ENCODE data around the gene GID8. TPM values are rescaled to one million over a fixed set of nuclear protein-coding genes. Genes with fewer than 3 reads are reported as not detected.

The GID8 gene
- total RNA-seq, 1 experiment from 2014 or later: 25.8 TPM

DNA sequence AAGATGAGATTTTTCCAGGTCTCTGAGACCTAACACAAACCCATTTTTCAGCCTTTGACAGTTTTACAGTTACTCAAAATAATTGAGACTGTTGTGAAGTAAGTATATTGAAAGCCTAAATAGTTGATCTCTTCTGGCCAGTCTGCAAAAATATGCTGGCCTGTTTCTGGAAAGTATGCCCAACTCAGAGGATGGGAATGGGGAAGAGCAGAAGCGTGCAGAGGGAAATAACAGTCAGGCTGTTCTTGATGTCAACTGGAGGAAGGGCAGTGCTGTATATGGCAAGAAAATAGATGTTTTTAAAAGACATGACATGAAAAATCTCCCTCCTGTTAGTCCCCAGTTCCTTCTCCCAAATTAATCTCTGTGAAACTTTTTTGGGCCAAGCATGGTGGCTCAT, 3.8 kb downstream of the GID8 start:
- DNase-seq (ENCODE audit: low spot score): no peak

DNA sequence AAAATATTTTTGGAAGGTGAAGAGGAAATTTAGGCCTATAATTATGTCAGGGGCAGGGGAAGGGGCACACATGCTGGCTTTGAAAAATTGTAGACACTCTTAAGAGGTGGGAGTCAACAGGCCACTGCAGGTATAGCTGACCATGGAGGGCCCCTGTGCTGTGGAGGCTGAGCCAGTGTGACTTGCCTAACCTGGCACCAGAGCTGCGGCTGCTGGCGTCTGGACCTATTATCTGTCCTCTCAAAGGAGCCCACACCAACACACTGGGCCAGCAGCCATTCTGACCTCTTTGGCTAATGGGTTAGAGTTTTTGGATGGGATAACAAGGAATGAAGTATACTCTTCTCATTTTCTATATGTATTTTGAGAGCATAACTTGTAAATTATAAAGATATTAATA, 4.5 kb downstream of the GID8 start:
- DNase-seq (ENCODE audit: low spot score): no peak

DNA sequence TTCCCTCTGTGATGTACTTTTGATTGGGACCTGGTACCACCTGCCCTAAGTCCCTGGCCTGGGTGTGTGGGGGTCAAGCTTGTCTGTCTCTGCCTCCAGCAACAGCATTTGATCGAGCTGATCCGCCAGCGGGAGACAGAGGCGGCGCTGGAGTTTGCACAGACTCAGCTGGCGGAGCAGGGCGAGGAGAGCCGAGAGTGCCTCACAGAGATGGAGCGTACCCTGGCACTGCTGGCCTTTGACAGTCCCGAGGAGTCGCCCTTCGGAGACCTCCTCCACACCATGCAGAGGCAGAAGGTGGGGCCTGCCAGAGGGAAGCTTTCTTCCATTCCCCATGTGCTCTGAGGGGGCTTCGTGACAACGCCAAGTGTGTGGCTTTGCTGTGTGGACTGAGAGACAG, 5.4 kb downstream of the GID8 start:
- no peak for DNase-seq (ENCODE audit: low spot score)

DNA sequence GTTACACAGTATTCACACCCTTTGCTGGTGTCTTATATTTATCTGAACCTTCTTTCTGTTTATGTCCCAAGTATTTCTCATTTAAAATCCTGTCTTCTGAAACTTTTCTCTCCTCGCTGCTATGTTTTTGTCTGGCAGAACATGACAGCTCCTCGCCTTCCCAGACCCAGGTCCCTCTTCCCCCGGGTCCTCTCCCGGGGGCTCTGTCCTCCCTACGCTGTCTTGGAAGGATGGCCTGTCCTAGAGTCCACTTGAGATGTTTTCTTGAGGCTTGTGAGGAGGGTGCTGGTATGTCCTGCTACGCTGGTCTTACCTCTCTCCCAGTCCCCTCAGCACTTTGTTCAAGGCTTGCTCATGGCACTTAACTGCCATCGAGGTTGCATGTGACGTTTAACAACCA, 6.2 kb downstream of the GID8 start:
- DNase-seq (ENCODE audit: low spot score): no peak

DNA sequence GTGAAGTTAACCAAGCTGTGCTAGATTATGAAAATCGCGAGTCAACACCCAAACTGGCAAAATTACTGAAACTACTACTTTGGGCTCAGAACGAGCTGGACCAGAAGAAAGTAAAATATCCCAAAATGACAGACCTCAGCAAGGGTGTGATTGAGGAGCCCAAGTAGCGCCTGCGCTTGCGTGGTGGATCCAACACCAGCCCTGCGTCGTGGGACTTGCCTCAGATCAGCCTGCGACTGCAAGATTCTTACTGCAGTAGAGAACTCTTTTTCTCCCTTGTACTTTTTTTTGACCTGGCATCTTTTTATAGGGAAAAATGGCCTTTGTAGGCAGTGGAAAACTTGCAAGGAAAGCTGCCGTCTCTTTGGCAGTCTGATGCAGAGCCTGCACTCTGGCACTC, 6.8 kb downstream of the GID8 start:
- DNase-seq (ENCODE audit: low spot score): no peak

DNA sequence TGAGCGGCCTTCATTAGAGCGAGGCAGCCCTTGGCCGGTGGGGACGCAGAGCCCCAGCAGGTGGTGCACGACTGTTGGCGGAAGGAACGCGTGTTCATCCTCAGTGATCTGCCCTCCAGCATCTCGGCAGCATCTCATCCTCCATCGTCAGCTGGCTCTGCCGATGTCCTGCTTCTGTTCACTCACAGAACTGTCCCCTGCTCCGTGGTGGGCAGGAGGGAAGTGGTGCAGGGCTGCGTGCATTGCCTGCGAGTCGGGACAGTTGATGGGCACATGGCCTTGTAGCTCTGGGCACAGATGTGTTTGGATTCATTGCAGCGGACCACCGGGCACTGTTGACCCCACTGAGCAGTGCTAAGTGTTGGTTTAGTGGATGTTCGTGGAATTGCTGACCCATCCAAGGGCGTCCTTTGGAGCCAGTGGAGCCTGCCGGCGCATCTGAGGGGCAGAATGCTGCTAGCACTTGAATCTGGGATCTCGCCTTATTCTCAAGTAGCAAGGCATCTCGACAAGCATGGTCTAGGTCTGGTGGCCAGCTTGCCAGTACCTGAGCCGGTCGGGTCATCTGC, 7.9 kb downstream of the GID8 start:
- DNase-seq (ENCODE audit: low spot score): no peak

DNA sequence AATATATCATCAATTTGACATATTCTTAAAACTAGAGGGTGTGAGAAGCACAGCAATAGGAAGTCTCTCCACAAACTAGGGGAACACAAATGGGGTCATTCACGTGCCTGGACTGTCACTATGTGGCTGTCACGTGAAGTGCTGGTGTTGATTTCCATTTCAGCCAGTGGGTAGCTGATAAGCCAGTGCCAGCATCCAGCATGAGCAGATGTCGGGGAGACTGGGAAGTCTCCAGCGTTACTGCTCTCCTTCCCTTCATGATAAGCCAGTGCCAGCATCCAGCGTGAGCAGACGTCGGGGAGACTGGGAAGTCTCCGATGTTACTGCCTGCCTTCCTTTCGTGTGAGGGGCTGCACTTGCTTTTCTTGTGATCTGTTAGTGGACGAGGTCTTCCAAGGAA, 9.0 kb downstream of the GID8 start:
- no peak for DNase-seq (ENCODE audit: low spot score)

DNA sequence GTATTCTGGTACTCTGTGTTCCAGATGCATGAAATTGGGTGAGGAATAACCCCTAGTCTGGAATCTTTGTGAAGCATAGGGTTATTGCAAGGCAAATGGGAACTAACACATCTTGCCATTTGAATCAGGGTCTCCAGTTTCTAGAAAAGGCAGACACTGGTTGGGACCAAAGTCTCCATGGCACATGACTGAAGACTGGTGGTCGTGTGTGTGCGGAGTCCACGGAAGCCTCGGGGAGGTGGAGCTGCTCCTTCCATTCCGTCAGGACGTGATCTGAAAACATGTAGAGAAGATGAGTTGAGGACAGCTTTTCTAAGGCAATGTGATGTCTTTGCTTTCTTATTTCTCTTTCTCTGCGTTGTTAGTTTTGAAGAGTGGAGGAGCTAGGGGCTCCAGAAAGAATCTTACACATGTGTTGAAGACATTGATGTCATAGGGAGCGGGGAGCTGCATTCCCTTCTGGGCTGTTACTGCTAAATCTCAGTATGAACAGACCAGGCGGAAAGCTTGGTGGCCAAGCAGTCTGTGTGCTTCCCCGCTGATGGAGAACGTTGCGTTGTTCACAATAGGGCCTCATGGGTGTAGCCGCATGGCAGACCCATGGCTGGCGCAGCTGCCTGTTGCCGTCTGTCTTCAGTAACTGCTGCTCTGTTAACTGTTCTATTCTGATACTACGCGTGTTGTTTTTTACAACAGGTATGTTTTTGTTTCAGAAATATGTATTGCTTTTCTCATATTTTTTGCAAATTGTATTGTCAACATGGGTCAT, 9.8 kb downstream of the GID8 start:
- DNase-seq (ENCODE audit: low spot score): no peak

DNA sequence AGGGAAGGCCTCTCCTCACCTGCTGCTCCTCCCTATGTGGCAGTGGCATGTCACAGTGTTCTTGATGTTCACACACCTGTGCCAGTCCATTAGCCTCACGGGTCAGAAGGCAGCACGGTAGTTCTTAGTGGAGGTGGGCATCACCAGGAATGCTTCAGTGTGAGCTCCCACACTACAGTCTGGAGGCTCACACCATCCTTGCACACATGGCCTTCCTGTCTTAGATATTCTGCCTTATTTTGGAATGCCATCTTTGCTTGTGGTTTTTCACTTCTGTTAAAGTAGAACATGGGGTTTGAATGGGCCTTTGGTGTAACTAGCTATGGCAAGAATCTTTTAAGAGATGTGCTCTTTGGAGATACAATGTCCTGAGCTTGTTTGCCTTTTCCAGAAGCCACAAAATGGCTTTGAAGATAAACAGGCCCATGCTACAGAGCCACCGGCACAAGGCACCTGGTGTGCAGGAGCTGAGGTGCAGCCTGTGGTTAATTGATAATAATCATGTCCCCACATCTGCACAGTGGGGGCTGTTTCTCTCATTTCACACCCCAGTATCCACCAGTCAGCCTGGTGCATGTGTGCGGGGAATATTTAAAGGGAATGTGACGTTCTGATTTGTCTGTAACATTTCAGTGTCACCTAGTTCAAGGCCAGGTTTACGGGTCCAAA, 11.3 kb downstream of the GID8 start:
- DNase-seq (ENCODE audit: low spot score): no peak

DNA sequence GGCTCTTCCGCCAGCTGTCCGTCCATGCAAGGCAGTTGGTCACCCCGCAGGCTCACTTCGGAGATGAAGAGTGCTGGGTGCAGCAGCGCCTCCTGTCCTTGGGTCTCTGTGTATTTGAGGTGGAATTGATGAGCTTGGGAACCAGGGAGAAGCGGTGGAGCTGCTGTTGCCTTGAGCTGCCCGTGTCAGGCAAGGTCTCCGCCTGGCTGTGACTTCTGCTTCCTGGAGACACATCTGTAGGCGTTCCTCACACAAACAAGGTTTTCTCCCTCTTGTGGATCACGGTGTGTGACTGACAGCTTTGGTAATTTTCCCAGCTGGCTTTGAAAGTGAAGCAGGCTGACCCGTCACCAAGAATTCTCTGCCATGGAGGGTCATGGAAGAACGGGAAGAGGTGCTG, 12.0 kb downstream of the GID8 start:
- DNase-seq (ENCODE audit: low spot score): no peak

DNA sequence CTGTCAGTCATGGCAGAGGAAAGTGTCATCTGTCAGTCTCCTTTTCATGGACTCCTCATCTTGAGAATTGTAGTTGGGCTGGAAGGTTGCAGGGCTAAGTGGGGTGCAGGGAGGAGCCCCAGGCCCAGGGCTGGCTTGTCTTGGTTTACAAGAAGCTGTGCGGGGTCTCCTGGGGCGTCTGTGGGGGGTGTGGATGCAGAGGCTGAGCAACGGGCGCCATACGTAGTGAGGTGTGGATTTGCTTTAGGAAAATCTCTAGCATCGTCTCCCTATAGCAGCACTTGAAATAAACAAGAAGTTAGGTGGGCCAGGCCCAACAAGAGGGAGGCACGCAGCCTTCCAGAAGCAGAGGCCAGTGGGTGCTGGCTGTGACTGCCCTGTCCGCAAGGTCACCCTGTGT, 12.8 kb downstream of the GID8 start:
- DNase-seq (ENCODE audit: low spot score): no peak

DNA sequence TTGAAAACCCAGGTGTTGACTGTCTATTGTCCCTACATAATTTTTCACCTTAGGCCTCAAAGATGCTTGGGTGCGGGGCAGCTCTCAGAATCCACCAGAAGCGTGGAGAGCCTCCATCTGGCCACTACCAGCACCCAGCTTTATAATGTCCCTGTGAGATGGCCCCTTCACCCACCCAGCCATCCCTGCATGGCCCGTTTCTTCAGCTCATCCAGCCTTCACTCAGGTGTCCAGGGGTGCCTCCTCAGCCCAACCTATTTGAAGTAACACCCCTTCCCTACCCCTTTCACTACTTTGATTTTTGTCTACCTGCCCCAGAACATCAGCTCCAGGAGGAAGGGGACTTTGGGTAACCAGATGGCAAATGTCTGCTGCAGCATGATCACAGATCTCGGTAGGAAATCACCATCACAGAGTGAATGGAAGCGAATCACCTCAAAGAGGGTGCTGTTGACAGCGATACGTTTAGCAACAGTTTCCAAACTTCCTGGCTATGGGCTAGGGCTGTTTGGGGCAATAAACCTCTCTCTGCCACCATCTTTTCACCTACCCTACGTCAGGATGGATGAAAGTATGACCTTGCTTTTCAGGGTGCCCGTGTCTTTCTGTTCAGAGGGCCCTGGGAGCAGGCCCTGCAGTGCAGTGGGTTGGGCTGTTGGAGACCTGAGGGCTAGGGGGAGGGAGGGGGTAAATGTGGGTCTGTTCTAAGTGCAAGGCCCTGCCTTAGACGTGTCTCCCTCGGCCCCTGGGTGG, 13.4 kb downstream of the GID8 start:
- DNase-seq (ENCODE audit: low spot score): no peak

DNA sequence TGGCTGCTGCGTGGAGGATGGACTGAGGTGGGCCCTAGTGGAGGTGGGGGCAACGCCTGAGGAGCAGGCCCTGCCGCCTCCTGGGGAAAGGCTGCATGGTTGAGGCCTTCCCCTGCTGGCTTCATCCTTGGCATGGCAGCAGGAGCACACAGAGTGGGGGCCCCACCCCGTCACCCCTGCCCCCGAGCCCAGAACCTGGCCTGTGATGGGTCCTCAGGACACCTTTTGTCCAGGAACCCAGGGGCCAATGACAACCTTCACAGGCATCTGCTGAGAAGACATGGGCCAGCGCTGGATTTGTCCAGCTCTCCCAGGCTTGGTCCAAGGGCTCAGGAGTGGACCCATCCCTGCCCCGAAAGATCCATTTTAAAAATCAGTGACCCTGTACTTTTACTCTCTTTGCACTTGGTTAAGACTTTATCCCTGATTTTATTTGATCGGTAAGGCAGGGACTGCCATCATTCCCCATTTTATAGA, 14.0 kb downstream of the GID8 start:
- DNase-seq (ENCODE audit: low spot score): no peak

DNA sequence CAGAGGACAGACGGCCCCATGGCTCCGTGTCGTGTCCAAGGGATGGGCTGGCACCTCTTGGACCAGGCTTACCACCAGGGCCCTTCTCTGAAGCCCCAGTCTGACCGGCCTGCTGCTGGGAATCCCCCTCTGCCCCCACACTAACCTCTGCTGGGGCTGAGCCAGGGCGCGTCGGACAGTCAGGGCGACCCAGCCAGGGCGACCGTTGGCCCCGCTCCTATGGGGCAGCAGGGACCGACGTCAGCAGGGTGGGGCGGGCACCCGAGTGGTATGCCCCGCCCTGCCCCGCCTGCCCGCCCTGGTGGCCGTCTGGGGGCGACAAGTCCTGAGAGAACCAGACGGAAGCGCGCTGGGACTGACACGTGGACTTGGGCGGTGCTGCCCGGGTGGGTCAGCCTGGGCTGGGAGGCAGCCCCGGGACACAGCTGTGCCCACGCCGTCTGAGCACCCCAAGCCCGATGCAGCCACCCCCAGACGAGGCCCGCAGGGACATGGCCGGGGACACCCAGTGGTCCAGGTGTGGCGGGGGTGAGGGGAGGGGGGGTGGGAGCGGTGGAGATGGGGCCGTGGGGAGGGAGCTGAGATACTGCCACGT, 14.5 kb downstream of the GID8 start, which contains the start of gene SLC17A9:
TSS of gene SLC17A9 (plus strand) at position 337 of the 595 bp plus-strand sequence. CDS start at position 459, 122 bp downstream.
- no peak for DNase-seq (ENCODE audit: low spot score)

DNA sequence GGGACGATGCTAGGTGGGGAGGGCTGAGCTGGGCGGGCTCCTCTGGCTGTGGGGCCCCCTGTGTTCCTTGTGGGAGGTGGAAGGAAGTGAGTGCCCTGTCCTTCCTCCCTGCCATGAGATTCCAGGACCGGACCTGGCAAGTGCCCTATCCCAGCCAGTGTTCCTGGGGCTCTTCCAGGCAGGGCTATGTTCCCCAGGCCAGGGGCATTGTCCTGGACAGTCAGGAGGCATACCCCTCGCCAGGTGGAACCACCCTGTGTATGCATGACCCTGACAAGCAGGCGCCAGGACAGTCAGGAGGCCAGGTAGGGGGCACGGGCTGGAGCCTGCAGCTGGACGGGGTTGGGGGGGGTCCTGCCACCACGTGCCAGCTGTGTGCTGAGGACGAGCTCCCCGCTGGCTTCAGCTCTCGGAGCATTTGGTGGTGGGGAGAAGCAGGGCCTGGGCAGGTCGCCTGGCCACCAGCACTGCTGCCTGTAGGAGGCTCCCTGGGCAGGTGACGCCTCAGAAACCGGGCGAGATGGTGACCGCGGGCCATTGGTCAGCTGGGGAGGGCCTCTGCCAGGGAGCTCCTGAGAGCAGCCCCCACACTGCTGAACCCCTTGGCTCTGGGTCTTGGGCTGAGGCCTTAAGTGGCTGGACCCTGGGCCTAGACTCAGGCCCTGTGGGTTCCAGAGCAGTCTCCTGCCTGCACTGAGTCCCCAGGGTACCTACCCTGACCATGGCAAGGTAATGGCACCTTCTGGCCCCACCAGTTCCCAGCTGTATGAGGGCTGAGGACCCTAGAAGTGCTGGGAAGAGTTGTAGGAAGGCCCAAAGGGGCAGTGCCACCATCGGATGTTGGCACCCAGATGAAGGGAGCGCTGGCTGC, 15.3 kb downstream of the GID8 start:
- DNase-seq (ENCODE audit: low spot score): no peak

DNA sequence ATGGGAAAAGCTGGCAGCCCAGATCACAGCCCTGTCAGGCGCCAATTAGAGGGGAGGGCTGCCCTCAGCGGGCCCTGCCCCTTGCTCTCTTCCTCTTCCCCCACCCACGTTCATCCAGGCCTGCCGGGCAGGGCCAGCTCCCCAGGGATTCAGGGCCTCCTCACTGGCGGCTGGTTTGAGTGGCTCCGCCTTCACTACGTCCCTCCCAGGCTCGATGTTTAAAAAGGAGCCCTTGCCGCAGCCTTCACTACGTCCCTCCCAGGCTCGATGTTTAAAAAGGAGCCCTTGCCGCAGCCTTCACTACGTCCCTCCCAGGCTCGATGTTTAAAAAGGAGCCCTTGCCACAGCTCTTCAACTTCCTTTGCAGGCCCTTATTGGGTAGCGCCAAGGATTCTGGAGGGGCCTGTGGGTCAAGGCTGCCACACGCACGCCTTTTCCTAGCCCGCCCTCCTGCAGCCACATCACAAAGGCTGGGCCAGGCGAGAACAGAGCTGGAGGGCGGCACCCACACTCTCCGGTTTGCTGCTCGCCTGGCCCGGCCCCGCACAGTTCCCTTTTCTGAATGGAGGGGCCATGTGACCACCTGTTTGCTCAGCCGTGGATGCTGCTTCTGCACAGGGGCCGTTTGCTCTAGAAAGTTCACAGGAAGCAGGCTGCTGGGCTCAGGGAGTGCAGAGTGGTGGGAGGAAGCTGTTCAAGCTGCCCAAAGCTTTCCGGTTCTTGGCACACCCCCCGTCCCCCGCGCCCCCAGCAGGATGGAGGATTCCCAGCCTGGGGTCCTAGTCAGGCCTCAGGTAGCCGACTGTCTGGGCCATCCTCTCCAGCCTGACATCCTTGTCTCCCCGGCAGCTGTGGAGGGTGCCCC, 16.1 kb downstream of the GID8 start:
- no peak for DNase-seq (ENCODE audit: low spot score)

DNA sequence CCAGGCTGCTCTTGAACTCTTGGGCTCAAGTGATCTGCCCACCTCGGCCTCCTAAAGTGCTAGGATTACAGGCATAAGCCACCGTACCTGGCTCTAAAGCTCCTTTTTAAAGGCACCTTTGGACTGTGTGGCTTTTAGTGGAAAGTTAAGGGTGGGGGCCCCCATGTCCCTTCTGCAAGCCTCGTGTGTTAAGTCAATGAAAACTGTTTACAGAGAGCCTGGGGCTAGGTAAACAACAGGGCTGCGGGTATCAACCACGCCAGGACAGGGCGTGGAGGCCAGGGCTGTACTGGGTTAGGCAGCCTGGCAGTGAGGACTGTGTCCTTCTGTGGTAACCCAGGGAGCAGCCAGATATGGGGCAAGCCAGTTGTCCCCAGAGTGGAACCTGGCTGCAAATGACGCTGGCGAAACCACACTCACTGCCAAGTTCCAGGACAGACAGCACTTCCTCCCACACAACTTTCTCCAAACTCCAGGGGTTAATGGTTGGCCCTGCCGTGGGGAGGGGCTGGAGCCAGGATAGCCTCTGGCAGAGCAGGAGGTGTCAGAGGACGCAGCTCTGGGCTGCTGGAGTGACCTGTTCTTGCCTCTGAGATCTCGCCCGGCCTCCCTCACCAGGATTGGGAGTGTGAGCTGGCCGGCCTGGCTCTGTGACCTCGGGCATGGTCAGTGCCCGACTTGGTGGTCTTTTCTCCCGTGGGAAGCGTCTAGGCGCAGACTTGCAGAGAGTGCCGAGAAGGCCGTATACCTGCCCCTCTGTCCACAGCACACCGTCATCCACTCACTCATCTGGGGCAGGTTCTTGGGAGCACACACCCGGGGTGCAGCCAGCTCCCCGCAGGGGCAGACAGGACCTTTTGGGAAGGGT, 17.8 kb downstream of the GID8 start:
- DNase-seq (ENCODE audit: low spot score): no peak

DNA sequence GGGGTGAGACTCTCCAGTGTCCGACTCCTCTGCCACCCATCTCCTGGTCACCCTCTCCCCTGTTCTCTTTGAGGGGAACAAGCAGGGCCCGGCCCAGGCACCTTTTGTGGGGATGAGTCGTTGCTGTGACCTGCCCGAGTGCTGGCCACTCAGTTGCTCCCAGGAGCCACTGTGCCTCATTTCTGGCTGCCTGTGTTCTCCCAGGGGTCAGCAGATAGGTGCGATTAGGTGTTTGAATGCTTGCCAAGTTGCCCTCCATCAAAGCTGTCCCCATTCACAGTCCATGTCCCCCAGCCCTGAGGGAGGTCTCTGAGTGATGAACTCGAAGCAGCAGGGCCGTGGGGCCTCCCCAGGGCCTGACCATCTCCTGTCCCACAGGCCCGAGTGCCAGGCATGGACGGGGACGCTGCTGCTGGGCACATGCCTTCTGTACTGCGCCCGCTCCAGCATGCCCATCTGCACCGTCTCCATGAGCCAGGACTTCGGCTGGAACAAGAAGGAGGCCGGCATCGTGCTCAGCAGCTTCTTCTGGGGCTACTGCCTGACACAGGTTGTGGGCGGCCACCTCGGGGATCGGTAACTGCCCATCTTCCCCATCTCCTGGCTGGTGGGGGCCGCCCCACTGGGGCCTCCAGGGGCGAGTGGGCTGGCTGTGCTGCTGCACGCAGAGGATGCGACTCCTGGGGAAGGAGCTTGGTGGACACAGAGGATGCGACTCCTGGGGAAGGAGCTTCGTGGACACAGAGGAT, 18.6 kb downstream of the GID8 start:
- DNase-seq (ENCODE audit: low spot score): no peak
